A673 (cell line): ENCODE data around the gene COMT. TPM values are rescaled to one million over a fixed set of nuclear protein-coding genes. Genes with fewer than 3 reads are reported as not detected.

Experiments
- BruUV-seq: library from RNA; stranded (reverse); fragments of 400-500 nt; replicated peaks from 2 replicates; lab custom pipeline; 2021; lab: Mats Ljungman, UMichigan
- CTCF ChIA-PET: fragments of 300-600 bp; sonication (Branson Sonifier 250); formaldehyde crosslinking; loops from one replicate; lab custom pipeline; 2022; ENCODE audit warnings: antibody characterized with exemption; lab: Charles Lee
- POLR2A ChIA-PET: fragments of 300-600 bp; sonication (Branson Sonifier 250); formaldehyde crosslinking; loops from one replicate; lab custom pipeline; 2022; ENCODE audit warnings: antibody characterized with exemption; ENCODE audit not compliant: low non-redundant PET; lab: Charles Lee
- DNase-seq: peaks from one replicate; pipeline ENCODE4 v3.0.0-alpha.2; 2015; ENCODE audit warnings: low spot score
- H3K27ac ChIP-seq: fragments of 200-600 bp; sonication (generic); 2 replicates; pipeline ENCODE4 v1.5.1; 2016; ENCODE audit warnings: mixed run types, low read depth, mild to moderate bottlenecking, mixed read lengths, antibody characterized with exemption, low read length; ENCODE audit not compliant: poor library complexity, severe bottlenecking
- H3K27me3 ChIP-seq: fragments of 200-600 bp; sonication (generic); replicated peaks from 2 replicates; pipeline ENCODE4 v1.6.1; 2017; ENCODE audit warnings: mixed run types, low read depth, mild to moderate bottlenecking, mixed read lengths, antibody characterized with exemption, low read length; ENCODE audit not compliant: insufficient read depth, poor library complexity
- H3K36me3 ChIP-seq: fragments of 200-600 bp; sonication (generic); 2 replicates; pipeline ENCODE4 v1.6.1; 2016; ENCODE audit warnings: mixed run types, mild to moderate bottlenecking, mixed read lengths, antibody characterized with exemption, low read length; ENCODE audit not compliant: insufficient read depth, poor library complexity, severe bottlenecking
- H3K4me1 ChIP-seq: fragments of 200-600 bp; sonication (generic); 2 replicates; pipeline ENCODE4 v1.6.1; 2017; ENCODE audit warnings: mixed run types, mild to moderate bottlenecking, mixed read lengths, antibody characterized with exemption, low read length; ENCODE audit not compliant: insufficient read depth, poor library complexity, severe bottlenecking
- H3K4me3 ChIP-seq: fragments of 200-600 bp; sonication (generic); 2 replicates; pipeline ENCODE4 v1.5.1; 2016; ENCODE audit warnings: low read depth, mixed run types, mild to moderate bottlenecking, mixed read lengths, low read length; ENCODE audit not compliant: poor library complexity, severe bottlenecking
- H3K9me3 ChIP-seq: fragments of 200-600 bp; sonication (generic); 2 replicates; pipeline ENCODE4 v1.6.1; 2016; ENCODE audit warnings: mixed run types, low read depth, mild to moderate bottlenecking, mixed read lengths, antibody characterized with exemption, low read length; ENCODE audit not compliant: poor library complexity, severe bottlenecking
- EZH2 ChIP-seq: fragments of 200-600 bp; sonication (generic); IDR thresholded peaks from 2 replicates; pipeline ENCODE4 v1.6.1; 2017; ENCODE audit warnings: borderline replicate concordance, low read depth, mild to moderate bottlenecking, mixed read lengths, antibody characterized with exemption, low read length; ENCODE audit not compliant: poor library complexity, severe bottlenecking
- intact Hi-C: fragments of 100-400 bp; cut with micrococcal nuclease; formaldehyde crosslinking; loops from one replicate; pipeline ENCODE4 v1.10.0; 2022; ENCODE audit not compliant: unreplicated experiment
- total RNA-seq: library from RNA; stranded (reverse); gene quantifications from 2 replicates; pipeline ENCODE4 v1.2.3, GENCODE V29; 2021
- TF ChIP-seq, protein P1 (sequence below): fragments of 300-800, 200-600 bp; sonication (generic); conservative IDR thresholded peaks from 2 replicates; pipeline ENCODE4 v1.5.1; 2017; ENCODE audit warnings: low read depth, mild to moderate bottlenecking, antibody characterized with exemption, low read length, moderate library complexity, mixed read lengths

COMT gene
- total RNA-seq, 1 experiment from 2014 or later: 87.8 TPM

DNA sequence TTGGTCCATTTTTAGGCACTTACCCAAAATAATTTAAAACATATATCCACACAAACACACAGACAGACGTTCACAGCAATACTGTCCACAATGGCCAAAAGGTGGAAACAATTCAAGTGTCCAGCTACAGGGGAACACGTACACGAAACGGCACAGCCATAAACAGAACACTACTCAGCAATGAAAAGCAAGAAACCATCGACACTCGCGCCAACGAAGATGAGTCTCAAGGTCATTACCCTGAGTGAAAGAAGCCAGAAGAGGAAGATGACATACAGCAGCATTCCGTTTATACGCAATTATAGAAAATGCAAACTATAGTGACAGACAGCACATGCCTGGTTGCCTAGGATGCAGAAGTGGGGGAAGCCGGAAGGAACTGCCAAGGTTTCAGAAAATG, 13.4 kb upstream of the COMT start:
- CTCF ChIA-PET: no interaction called here
- TF ChIP-seq, protein P1, sequence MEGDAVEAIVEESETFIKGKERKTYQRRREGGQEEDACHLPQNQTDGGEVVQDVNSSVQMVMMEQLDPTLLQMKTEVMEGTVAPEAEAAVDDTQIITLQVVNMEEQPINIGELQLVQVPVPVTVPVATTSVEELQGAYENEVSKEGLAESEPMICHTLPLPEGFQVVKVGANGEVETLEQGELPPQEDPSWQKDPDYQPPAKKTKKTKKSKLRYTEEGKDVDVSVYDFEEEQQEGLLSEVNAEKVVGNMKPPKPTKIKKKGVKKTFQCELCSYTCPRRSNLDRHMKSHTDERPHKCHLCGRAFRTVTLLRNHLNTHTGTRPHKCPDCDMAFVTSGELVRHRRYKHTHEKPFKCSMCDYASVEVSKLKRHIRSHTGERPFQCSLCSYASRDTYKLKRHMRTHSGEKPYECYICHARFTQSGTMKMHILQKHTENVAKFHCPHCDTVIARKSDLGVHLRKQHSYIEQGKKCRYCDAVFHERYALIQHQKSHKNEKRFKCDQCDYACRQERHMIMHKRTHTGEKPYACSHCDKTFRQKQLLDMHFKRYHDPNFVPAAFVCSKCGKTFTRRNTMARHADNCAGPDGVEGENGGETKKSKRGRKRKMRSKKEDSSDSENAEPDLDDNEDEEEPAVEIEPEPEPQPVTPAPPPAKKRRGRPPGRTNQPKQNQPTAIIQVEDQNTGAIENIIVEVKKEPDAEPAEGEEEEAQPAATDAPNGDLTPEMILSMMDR: no peak
- TF ChIP-seq EZH2: no peak
- Histone ChIP-seq H3K4me1 (no peaks in the 10 kb centered on the region), H3K4me3 (no peak overlapping the region), H3K36me3 (no peaks in the 10 kb centered on the region), H3K27me3 (no peaks in the 10 kb centered on the region), H3K27ac (no peak overlapping the region), H3K9me3 (no peaks in the 10 kb centered on the region)
- intact Hi-C loops: no loop called here
- BruUV-seq: no TSS peak
- no peak for DNase-seq
- POLR2A ChIA-PET: no interaction called here

DNA sequence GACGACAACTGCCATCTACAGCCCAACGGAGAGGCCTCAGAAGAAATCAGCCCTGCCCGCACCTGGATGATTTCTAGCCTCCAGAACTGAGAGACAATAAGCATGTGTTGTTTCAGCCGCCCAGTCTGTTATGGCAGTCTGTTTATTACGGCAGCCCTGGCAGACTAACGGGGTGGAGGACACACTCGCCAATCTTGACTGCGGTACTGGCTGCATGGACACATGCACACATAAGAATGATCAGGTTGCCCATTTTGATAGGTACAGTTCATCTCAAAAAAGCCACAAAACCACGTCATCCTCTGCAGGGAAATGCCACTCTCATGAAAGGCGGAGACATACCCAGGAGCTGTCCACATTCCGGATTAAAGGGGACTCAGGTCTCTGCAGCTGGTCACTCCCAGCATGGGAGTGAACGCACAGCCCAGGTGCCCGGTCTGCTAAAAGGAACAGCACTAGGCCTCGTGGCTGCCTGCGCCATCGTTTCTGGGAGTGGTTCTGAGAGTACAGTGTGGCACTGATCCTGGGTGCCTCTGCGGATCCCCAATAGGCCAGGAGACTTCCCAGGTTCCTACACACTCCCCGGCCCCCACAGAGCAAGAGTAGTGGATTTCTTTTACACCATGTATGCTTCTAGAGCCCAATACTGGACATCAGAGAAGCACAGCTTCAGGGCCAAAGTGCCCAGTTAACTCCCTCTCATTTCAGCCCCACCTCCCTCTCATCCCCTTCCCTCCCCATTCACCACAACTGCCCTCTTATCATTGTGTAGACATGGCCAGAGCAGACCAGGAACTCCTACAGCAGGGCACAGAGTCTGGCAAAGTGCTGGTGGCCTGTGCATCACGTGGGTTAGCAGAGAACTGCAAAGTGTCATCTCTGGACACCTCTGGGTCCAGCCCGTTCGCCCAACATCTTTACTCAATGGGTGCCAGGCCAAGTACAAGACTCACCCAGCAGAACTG, 11.7 kb upstream of the COMT start:
- Histone ChIP-seq H3K9me3 (no peaks in the 10 kb centered on the region), H3K36me3 (no peaks in the 10 kb centered on the region), H3K27me3 (no peaks in the 10 kb centered on the region), H3K4me3 (no peak overlapping the region), H3K4me1 (no peaks in the 10 kb centered on the region), H3K27ac (no peak overlapping the region)
- TF ChIP-seq EZH2: no peak
- TF ChIP-seq, protein P1: no peak
- BruUV-seq: no TSS peak
- intact Hi-C loops: no loop called here
- no peak for DNase-seq
- POLR2A ChIA-PET: no interaction called here
- CTCF ChIA-PET: interaction anchor here (0.7 kb wide), 1 partner anchor 11 kb away, joined by 4 read pairs; no protein-coding TSS in a partner anchor

DNA sequence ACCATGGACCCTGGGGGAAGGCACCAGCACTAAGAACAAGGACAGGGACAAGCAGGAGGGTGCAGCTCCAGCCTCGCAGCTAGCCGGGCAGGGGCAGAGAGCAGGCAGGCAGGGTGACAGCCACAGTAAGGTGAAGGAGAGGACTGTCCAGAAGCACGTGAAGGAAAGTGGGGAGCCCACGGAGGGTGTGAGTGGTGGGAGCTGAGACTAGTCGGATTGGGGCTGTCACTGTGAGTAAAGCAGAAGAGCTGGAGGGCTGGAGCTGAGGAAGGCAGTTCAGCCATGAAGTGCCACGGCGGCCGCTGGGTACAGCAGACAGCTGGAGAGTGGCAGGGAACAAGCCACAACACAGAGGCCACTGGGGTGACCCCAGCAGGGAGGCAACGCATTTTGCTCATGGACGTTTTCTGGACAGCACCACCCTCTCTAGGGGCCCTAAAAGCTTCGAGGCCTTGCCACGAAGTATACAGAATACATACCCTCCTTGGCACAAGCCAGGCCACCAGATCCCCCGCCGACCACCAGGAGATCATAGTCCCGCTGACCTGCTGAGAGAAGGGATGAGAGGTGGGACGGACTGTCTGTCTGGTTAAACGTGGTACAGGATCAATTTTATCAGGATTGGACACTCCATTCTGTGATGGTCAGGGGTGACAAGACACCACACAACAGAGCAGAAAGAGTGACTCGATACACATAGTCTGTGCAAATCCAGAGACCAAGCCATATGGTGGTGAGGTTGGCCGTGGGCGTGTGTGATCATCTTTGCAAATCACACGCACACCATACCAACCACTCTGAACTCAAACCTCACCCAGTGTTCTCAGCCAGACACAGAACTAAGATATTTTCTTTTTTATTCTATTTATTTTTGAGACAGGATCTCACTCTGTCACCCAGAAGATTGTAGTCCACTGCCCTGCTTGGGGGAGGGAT, 10.8 kb upstream of the COMT start:
- CTCF ChIA-PET: no interaction called here

More for the DNA sequence above, 10.8 kb upstream of the COMT start:
- Histone ChIP-seq H3K36me3 (no peaks in the 10 kb centered on the region), H3K27ac (no peak overlapping the region), H3K27me3 (no peaks in the 10 kb centered on the region), H3K4me1 (no peaks in the 10 kb centered on the region), H3K4me3 (no peak overlapping the region), H3K9me3 (no peaks in the 10 kb centered on the region)
- POLR2A ChIA-PET: no interaction called here
- intact Hi-C loops: no loop called here
- BruUV-seq: no TSS peak
- DNase-seq: no peak
- TF ChIP-seq EZH2: no peak
- TF ChIP-seq, protein P1: no peak
